GM20431 (cell line): ENCODE data around the gene TTC7B.

ENCODE experiments used
- in situ Hi-C: fragments of 300-500 bp; cut with MseI, MboI; formaldehyde crosslinking; loops from one replicate; pipeline ENCODE4 v1.15.0; 2020; ENCODE audit warnings: low sequenced_read_pairs; ENCODE audit not compliant: unreplicated experiment

TTC7B gene

DNA sequence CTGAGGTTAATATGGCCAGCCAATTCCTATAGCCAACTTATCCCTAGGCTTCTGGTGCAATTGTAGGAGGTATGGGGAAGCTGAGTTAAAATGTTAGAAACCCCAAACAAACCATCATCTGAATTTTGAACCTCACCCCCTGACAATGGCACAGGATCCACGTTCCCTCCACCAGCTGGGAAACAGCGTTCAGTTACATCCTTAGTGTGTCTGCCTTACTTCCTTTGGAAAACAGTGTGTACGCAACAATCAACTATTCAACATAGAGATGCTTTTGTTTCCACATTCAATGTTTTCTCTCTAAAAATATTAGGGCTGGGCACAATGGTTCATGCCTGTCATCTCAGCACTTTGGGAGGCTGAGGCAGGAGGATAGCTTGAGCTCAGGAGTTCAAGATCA lies 203.4 kb downstream of the TTC7B start:
- in situ Hi-C loops, result no loop called here

DNA sequence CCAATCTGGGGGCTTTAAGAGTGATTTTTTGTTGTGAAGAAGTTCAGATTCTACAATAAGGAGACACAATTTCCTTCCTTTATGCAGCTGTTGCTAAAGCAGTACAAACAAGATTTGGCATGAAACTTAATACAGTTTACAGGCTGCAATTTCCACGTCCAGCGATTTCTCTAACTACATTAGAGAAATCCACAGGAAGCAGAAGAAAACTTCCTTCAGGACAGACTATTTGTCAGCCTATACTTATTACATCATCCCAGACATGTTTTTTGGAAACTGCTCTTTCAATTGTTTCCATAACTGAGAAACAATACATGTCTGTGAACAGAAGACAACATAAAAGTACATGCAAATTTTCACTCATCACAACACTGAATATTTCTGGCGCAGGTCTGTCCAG lies 204.3 kb downstream of the TTC7B start:
- in situ Hi-C loops, result no loop called here

DNA sequence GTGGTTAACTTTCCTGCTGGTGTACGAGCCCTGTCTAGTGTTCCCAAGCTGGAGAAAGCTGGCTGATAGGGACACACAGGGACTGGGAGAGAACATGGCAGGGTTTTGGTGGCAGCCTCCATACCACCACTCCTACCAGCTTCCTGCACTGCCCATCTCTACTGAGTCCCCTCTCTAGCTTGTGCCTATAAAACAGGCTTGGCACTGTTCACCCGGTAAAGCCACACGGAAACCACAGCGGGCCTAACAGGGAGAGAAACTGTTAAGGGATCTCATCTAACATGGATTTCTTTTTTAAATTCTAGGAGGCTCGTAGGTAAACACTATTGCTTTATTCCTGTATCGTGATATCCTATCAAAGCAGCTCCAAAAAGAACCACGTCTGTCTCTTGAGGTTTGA lies 204.7 kb downstream of the TTC7B start:
- in situ Hi-C loops, result no loop called here

DNA sequence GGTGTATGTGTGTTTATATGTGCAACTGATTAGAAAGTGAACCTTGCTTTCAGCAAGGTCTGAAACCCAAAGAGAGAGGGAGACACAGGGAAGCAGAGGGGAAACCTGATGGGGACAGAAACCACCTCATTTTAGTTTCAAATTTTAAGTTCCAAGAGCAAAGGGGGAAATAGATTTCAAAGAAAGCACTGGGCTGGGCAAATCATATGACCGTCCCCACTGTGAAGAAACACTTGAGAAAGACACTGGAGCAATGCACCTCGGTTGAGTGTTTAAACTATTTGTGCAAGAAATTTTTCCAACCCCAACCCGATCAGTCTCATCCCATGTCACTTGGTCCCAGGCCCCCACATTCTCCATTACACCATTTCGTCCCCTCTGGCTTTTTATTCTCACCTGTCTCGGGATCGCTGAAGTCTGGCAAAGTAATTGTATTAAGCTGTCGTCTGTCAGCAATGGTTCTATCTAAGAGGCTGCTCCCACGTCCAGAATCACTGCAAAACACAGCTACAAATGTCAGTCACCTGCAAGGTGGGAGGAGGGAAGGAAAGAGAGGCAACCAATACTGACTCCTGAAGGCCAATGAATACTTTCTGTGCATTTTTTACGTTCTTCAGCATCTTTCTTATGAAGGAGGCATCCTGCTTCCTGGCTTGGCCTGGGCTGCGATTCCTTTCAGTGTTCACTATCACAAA lies 205.7 kb downstream of the TTC7B start:
- in situ Hi-C loops, result no loop called here

DNA sequence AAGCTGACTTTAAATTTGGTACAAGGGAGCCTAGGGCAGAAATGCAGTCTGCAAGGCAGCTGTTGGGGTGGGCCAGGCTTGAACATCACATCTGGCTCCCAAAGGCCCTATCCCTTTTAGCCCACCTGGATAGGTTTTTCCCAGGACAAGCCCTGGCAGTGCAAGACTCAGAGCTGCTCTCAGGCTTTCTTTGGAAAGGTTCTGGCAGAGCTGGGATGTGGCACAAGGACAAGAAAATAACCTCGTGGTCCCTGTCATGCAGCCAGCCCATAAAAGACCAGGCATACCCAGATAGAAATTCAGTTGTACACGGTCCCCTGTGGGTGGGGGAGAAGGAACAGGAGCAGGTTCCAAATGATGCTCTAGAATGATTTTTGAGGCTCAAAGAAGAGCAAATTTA lies 206.9 kb downstream of the TTC7B start:
- in situ Hi-C loops, result no loop called here

DNA sequence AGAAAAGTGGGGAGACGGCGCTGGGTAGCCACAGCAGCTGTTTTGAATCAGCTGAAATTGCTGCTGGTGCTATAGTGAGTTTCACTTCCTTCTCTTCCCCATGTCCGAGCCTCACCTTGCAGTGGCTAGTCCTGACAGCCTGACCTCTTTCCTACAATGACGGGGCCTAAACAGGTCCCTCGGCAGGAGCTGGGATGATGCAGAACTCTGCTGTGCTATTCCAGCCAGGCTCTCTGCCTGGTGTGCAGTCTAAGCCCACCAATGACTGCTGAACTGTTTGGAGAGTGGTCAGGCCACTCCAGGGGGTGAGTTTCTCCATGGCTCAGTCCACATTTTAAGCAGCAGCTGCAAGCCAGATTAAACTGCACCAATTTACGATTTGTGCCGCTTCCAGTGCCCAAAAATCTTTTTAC lies 207.3 kb downstream of the TTC7B start:
- in situ Hi-C loops, result no loop called here

DNA sequence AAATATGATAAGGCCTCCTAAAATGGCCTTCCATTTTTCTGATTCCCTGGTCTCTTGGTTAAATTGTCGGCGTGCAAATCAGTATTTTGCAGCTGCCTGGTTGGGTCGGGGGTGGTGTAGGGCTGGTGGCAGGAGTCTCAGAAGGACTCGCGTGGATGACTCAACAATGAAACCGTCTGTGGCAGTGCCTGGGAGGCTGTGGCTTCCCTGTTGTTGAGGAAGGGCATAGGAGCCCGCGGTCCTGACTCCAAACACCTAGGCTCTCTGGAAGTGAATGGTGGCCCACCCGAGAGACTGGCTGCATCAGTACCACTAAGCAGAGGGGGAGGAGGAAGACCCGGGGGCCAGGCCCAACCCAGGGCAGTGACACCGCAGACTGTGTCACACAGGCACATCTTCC lies 207.9 kb downstream of the TTC7B start:
- in situ Hi-C loops, result no loop called here

DNA sequence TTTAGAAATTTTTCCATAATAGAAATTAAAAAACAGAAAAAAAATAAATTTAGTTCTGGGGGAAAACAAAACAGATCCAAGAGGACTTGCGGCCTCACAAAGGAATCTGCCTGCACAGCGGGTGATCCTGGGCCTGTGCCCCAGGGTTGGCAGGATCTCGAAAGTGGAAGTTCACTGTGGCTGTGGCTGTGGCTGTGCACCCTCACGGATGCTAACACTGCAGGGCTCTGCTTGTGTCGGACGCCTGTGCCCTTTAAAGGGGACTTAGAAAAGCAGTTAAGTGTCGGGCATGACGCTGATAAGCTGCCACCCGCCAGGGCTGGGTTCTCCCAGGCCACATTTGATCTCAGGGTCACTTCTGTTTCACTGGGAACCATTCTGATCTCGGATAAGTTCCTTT lies 209.1 kb downstream of the TTC7B start:
- in situ Hi-C loops, result no loop called here

DNA sequence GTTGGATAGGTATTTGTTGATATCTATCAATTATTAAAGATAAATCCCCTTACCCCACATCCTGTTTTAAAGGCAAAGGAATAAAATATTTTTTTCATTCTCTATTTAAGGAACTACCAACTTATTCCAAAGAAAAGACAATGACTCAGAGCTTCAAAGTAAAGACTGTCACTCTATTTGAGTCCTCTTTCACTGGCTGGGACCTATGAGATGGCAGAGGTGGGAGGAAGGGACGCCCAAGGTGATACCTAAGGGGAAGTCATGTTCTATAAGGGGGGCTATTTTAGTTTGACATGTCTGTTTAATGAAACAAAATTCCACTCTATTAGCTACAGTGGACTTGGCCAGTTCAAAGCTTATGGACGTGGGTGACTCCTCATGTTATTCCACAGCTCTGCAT lies 209.8 kb downstream of the TTC7B start:
- in situ Hi-C loops, result no loop called here

DNA sequence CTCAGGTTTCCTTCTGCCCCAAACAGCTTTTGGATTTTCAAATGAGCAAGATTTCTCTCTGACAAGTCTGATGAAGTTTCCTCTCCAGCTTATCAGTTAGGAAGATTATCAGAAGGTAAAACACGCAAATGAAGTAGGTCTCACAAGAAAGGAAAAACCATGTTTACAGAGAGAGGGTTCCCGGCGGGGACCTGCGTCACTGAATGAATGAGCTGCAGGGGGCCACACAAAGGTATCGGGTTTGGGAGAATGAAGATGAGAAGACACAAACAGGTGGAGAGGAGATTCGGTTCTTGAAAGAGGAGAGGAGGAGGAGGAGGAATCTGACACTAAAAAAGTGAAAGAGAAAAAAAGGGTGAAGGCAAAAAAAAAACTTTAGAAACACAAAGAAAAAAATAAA lies 210.8 kb downstream of the TTC7B start:
- in situ Hi-C loops, result no loop called here

DNA sequence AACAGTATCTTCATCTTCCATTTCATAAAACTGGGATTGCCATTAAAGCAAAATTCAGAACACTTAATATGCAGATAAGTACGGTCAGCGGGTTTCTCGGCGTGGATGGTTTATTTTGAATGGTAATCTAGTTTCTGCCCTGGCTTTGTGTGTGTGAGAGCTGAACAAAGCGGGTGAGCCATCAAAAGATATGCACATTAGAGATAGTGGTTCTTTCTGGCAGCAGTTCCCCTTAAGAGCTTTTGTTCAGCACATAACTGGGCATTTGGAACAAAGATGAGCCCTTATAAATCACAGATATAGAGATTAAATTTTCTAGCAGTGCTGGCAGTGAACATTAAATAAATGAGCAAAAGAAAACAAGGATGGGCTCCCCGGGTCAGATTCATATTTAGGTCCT lies 211.9 kb downstream of the TTC7B start:
- in situ Hi-C loops, result no loop called here

DNA sequence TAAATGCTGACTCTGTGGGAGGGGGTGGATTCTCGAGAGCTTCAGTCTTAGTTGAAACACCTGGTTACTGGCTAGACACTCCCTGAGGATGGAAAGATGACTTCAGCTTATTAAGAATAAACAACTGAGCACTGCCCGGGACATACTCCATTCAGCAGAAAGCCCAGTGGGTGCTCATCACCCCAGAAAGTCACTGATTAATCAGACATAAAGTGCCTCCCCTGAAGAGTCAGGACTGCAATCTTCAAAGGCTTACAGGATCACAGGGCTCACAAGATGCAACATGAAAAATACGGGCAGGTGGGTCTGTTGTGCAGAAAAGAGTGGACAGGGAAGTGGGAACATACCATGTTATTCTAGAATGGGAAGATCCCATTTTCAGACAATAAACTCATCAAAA lies 212.4 kb downstream of the TTC7B start:
- in situ Hi-C loops, result no loop called here

DNA sequence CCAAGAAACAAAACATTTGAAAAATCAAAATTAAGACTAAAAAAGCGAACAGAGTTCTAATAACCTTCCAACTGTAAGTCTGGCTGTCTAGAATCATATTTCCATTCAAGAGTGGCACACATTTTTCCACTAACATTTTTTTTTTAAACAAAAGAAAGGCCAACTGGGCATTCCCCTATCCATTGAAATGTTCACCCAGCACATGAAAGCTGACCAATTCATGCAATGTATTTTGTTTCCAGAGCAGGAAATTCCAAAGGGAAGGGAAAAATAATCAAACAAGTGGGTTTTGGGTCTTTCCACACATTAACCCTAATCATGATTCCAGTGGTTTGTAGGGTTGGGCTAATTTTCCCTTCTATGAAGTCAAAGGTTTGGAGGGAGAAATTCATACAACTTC lies 212.9 kb downstream of the TTC7B start:
- in situ Hi-C loops, result no loop called here

DNA sequence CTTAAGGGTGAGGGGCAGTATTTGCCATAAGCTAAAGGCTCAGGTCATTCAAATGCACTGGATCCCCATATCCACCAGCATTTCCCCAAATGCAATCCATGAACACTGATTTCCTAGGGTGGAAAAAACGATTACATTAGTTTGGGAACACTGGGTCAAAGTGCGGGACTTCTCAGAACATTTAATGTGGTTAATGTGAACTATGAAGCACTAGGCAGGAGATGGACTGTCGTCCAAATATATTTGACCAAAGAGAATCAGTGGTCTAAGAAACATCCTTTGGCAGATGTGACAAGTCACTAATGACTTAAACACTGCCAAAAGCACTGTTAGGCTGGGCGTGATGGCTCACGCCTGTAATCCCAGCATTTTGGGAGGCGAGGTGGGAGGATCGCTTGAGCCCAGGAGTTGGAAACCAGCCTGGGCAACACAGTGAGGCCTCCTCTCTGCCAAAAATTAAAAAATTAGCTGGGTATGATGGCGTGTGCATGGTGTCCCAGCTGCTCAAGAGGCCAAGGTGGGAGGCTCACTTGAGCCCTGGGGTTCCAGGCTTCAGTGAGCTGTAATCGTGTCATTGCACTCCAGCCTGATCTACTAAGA lies 214.0 kb downstream of the TTC7B start:
- in situ Hi-C loops, result no loop called here

DNA sequence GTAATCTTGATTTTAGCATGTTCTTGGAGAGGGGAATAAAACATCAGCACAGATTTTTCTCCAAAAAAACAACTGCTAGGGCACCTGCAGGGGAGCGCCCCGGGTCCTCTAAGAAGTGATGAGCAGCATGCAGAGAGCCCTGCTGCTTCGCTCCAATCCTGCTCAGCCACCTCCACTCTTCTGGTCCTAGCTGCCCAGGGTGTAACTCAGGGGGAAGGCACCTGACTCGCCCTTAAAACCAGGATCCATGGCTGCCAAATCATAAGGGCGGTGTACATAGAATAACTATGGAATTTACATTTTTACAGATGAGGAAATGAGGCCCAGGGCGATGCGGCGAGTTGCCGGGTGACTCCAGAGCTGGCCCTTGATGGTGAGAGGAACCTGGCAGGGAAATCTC lies 214.7 kb downstream of the TTC7B start:
- in situ Hi-C loops, result no loop called here

DNA sequence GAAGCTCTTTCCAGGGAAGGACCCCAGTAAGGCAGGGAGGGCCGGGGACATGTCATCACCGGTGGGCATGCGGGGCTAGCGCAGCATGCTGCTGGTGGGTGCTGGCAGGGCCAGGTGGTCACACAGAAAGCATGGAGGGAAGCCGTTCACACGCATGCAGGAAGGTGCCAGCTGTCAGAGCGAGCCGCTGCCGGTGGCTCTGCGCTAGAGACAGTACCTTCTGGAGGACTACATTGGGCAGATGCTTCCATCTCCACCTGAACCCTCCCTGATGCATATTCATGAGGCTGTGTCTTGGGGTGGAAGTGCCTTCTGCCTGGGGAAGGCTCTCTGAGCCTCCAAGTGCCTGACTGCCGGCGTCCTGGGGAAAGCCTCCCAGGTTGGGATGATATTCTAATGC lies 215.6 kb downstream of the TTC7B start:
- in situ Hi-C loops, result no loop called here

DNA sequence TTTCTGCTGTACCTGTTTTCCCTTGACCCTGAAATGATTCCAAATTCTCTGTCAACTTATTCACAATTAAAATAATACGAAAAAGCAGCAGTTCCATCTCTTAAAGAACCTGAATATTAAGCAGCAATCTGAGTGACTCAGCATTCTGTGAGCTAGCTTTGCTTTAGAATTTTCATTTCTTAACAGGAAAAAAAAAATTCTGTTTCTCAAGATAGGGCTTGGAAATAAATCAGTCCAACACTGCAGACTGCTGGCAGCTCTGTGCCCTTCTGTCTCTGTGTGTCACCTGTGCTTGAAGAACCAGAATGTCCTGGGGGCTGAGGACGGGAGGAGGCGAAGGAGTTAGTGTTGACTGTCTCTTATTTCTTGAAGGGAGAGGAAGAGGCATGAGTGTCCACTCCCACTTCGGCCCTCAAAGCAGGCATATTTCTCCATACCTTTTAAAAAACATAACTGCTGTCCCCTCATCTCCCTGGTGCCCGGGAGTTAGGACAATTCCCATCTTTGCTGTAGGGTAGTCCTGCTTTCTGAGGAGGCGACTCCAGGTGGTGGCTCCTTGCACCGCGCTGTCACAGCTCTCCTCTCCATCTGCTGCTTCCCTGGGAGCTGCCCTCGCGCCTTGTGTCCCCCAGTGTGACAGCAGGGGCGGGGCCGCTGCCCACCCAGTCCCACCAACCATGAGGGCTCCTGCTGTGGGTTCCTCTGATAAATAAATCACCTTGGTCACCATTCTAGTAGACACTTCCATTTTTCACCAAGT lies 216.3 kb downstream of the TTC7B start:
- in situ Hi-C loops, result no loop called here

DNA sequence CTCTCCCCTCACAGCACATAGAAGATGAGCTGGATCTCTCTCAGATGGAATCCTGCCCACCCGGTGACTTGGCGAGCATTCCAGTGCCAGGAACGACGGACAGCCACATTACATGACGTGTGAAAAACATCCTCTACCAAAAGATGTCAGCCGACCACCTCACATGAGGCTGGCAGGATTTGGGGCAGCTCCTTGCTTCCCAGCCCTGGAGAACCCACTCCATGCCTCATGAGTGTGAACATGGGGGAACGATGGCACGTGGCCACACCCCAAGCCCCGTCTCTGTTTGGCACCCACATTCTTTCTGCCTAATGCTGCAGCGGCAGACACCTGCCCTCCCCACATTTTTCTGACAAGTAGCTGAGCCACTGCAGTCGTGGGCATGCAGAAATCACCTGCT lies 216.9 kb downstream of the TTC7B start:
- in situ Hi-C loops, result no loop called here

DNA sequence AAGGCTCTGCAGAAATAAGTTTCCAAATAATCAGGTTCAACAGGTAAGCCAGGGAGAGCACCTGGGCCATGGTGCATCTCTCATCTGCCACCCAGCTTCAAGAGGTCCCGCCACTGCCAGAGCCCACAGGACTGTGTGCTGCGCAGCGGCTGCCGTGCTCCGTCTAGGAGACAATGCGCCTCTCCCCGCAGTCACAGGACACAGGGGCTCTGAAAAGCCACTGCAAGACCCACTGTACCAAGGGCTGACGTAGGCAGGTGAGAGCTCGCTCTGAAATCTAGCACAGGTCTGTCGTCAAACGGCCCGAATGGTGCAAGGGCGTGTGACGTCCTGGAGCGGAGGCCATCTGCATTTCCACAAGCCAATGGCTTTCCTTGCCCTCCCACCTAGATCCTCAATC lies 218.3 kb downstream of the TTC7B start:
- in situ Hi-C loops, result no loop called here

DNA sequence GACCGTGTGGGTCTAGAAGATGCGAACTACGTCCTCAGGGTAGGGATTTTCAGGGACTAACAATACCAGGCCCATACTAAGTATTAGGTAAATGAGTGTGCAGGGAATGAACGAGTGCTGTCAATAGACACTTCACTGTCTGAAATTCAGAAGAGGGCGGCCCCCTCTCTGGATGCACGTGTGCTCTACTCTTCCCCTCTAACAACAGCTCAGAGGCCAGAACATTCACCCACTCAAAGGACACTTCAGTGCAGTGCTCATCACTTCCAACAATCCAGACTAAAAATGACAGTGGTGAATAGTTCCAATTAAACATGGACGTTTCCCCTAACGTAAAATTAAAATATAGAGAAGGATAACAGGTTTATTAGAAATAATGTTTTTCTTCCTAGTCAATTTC lies 219.5 kb downstream of the TTC7B start:
- in situ Hi-C loops, result no loop called here

DNA sequence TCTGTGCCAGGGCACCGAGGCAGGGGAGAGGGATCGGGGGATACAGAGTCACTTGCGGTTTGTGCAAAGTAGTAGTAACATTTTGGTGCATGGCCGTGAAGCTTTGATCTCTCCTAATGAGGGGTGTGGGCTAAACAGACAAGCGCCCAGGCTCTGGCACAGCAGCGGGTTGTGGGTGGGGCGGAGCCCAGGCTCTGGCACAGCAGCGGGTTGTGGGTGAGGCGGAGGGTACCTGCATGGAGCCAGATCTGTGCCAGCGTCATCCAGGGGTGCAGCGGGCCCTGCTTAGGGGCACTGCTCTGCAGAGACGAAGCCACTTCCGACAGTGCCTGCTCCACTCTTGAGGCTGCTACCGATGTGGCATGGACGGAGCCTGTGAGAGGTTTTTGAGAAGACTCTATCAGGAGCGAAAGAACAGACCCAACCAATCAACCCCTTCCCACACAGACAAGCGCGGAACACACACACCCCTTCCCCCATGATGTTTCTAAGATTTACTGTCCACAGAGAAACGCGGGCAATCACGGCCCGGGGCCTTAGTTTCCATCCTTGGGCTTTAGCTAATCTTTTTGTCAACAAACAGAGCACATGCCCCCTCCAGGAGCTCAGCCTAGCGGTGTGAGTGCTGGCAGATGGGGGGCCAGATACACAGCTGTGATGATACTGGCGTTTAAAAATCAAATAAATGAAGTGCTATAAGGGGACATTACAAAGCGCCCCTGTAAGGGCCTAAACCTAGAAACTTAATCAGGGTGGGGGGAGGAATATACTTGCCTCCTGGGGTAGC lies 222.8 kb downstream of the TTC7B start:
- in situ Hi-C loops, result no loop called here
